NCI-H226 (cell line): ENCODE measurements around the gene GATAD2A.
"Not testable (repeated sequence)": the region's sequence is repeated elsewhere in the genome, so short reads cannot be mapped to it uniquely, and the experiment has no call there.

Source experiments
- DNase-seq: peaks from one replicate; pipeline ENCODE4 v3.0.0-alpha.2; 2015

Gene GATAD2A

GRCh38 chr19:19388568-19389555 lies 16.6 kb upstream of the GATAD2A start:
- DNase-seq = no peak

GRCh38 chr19:19389683-19390082 lies 15.8 kb upstream of the GATAD2A start:
- DNase-seq = not testable (repeated sequence)

GRCh38 chr19:19394333-19394732 lies 11.1 kb upstream of the GATAD2A start:
- not testable (repeated sequence) for DNase-seq

GRCh38 chr19:19399733-19400433 lies 5.6 kb upstream of the GATAD2A start:
- DNase-seq = no peak

- peak; percentile 34 for DNase-seq
These were observed 2.7 kb upstream of the GATAD2A start for GRCh38 chr19:19402656-19403372.

- peak; percentile 22 for DNase-seq
These were observed 2.0 kb upstream of the GATAD2A start for GRCh38 chr19:19403373-19403901.

GRCh38 chr19:19405971-19406877 lies 749 bp downstream of the GATAD2A start:
- DNase-seq = no peak

GRCh38 chr19:19406878-19407632 lies 1.6 kb downstream of the GATAD2A start:
- peak; percentile 24 for DNase-seq

GRCh38 chr19:19407633-19407930 lies 2.1 kb downstream of the GATAD2A start:
- no peak for DNase-seq

- no peak for DNase-seq
These were observed 3.7 kb downstream of the GATAD2A start for GRCh38 chr19:19409205-19409604.

- no peak for DNase-seq
These were observed 4.2 kb downstream of the GATAD2A start for GRCh38 chr19:19409631-19410030.

GRCh38 chr19:19410553-19411550 lies 5.4 kb downstream of the GATAD2A start:
- DNase-seq = no peak

GRCh38 chr19:19416280-19416679 lies 10.8 kb downstream of the GATAD2A start:
- no peak for DNase-seq

GRCh38 chr19:19417046-19417445 lies 11.6 kb downstream of the GATAD2A start:
- DNase-seq = no peak

- DNase-seq = no peak
These were observed 12.3 kb downstream of the GATAD2A start for GRCh38 chr19:19417628-19418245.

- DNase-seq = no peak
These were observed 13.2 kb downstream of the GATAD2A start for GRCh38 chr19:19418555-19419260.

- DNase-seq = no peak
These were observed 15.3 kb downstream of the GATAD2A start for GRCh38 chr19:19420570-19421298.

- no peak for DNase-seq
These were observed 15.8 kb downstream of the GATAD2A start for GRCh38 chr19:19421299-19421696.
